DOHH2 (cell line): ENCODE data around the gene RPN1.

Experiments used
- H3F3A ChIP-seq: fragments of 200-600 bp; sonication (generic), shearing (Covaris generic); 2 replicates; pipeline ENCODE4 v1.6.0; 2016; ENCODE audit warnings: antibody characterized with exemption, mild to moderate bottlenecking; ENCODE audit not compliant: control insufficient read depth, insufficient read depth
- H3K27ac ChIP-seq: fragments of 200-600 bp; sonication (generic); 2 replicates; pipeline ENCODE4 v1.5.1; 2014; ENCODE audit warnings: low read depth, mild to moderate bottlenecking, low read length, moderate library complexity
- H3K27me3 ChIP-seq: fragments of 200-600 bp; sonication (generic); 2 replicates; pipeline ENCODE4 v1.6.1; 2014; ENCODE audit warnings: mild to moderate bottlenecking, low read length, mixed read lengths; ENCODE audit not compliant: control insufficient read depth
- H3K36me3 ChIP-seq: fragments of 200-600 bp; sonication (generic); 2 replicates; pipeline ENCODE4 v1.6.1; 2014; ENCODE audit warnings: mild to moderate bottlenecking, low read length, moderate library complexity, mixed read lengths; ENCODE audit not compliant: control insufficient read depth
- H3K4me1 ChIP-seq: fragments of 200-600 bp; sonication (generic); 2 replicates; pipeline ENCODE4 v1.6.1; 2014; ENCODE audit warnings: mild to moderate bottlenecking, low read length, mixed read lengths; ENCODE audit not compliant: control insufficient read depth
- H3K4me2 ChIP-seq: fragments of 200-600 bp; sonication (generic); 2 replicates; pipeline ENCODE4 v1.6.0; 2014; ENCODE audit warnings: mild to moderate bottlenecking, low read length, moderate library complexity
- H3K4me3 ChIP-seq: fragments of 200-600 bp; sonication (generic); 2 replicates; pipeline ENCODE4 v1.5.1; 2014; ENCODE audit warnings: mild to moderate bottlenecking, low read length, mixed read lengths
- H3K79me2 ChIP-seq: fragments of 200-600 bp; sonication (generic); 2 replicates; pipeline ENCODE4 v1.6.1; 2014; ENCODE audit warnings: mild to moderate bottlenecking, low read length, mixed read lengths; ENCODE audit not compliant: control insufficient read depth
- H3K9me2 ChIP-seq: fragments of 200-600 bp; sonication (generic); replicated peaks from 2 replicates; pipeline ENCODE4 v1.6.1; 2014; ENCODE audit warnings: mild to moderate bottlenecking, low read length, mixed read lengths; ENCODE audit not compliant: control insufficient read depth
- H3K9me3 ChIP-seq: fragments of 200-600 bp; sonication (generic); 2 replicates; pipeline ENCODE4 v1.6.1; 2014; ENCODE audit warnings: antibody characterized with exemption, low read length, mixed read lengths; ENCODE audit not compliant: control insufficient read depth, insufficient read depth
- H4K20me1 ChIP-seq: fragments of 200-600 bp; sonication (generic); 2 replicates; pipeline ENCODE4 v1.6.0; 2014; ENCODE audit warnings: low read depth, mild to moderate bottlenecking, antibody characterized with exemption, low read length, moderate library complexity; ENCODE audit not compliant: control insufficient read depth, insufficient read depth
- EZH2phosphoT487 ChIP-seq: fragments of 200-600 bp; sonication (generic); IDR thresholded peaks from 2 replicates; pipeline ENCODE4 v1.6.1; 2017; ENCODE audit warnings: borderline replicate concordance, mild to moderate bottlenecking, antibody characterized with exemption, low read length, moderate library complexity, mixed read lengths
- TF ChIP-seq, protein P1 (sequence below): fragments of 200-600 bp; sonication (generic); IDR thresholded peaks from one replicate; pipeline ENCODE4 v1.5.1; 2014; ENCODE audit warnings: antibody characterized with exemption, mild to moderate bottlenecking, low read depth, low read length; ENCODE audit not compliant: poor library complexity, severe bottlenecking

Gene RPN1

DNA sequence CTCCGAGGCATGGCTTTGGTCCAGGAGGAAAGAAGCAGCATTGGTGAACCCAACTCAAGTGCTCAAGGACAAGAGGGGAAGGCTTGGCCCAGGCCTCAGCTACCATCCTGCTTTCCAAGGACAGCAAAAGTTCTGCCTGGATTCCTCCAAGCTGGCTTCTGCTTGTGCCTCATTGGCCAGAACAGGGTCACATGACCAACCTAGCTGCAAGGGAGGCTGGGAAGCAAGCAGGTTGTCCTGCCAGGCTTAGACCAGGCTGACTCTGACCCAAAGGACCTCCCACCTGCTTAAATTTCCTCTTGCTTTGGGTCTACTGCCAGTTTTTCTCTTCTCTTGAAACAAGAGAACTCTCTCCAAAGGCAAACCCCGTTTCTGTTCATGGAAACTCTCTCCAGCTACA, 70.7 kb downstream of the RPN1 start:
- no peak for TF ChIP-seq EZH2phosphoT487
- TF ChIP-seq, protein P1, sequence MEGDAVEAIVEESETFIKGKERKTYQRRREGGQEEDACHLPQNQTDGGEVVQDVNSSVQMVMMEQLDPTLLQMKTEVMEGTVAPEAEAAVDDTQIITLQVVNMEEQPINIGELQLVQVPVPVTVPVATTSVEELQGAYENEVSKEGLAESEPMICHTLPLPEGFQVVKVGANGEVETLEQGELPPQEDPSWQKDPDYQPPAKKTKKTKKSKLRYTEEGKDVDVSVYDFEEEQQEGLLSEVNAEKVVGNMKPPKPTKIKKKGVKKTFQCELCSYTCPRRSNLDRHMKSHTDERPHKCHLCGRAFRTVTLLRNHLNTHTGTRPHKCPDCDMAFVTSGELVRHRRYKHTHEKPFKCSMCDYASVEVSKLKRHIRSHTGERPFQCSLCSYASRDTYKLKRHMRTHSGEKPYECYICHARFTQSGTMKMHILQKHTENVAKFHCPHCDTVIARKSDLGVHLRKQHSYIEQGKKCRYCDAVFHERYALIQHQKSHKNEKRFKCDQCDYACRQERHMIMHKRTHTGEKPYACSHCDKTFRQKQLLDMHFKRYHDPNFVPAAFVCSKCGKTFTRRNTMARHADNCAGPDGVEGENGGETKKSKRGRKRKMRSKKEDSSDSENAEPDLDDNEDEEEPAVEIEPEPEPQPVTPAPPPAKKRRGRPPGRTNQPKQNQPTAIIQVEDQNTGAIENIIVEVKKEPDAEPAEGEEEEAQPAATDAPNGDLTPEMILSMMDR, result no peak

DNA sequence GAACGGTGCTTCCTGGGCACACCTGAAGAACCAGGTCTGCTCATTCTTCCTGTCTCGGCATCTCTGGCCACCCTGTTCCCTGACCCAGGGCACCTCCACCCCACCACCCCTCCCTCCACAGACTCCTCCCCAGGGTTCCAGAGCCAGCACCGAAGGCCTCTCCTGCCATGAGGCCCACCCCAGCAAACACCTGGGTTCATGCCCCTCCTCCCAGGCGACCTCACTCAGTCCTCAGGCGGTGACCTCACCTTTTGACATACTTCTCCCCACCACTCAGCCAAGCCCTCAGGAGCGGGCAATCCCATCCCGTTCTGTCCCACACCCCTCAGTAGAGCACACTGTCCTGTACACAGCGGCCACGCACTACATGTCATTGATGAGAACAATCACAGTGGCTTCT, 72.3 kb downstream of the RPN1 start:
- Histone ChIP-seq H3K36me3 (no peaks in the 10 kb centered on the region), H3K27me3 (no peaks in the 10 kb centered on the region), H3K4me2 (no peak overlapping the region), H3K9me3 (0 out of 2 replicates have a peak, but pooled peaks cover 3% of the 10 kb centered on the region), H3K4me1 (no peaks in the 10 kb centered on the region), H3K9me2 (no peaks in the 10 kb centered on the region), H3K79me2 (no peaks in the 10 kb centered on the region), H3K4me3 (no peak overlapping the region), H3K27ac (no peak overlapping the region), H3F3A (no peaks in the 10 kb centered on the region), H4K20me1 (no peaks in the 10 kb centered on the region)
- TF ChIP-seq, protein P1, result no peak
- no peak for TF ChIP-seq EZH2phosphoT487

More for the DNA sequence above, 70.7 kb downstream of the RPN1 start:
- Histone ChIP-seq H3K27me3 (no peaks in the 10 kb centered on the region), H3K79me2 (no peaks in the 10 kb centered on the region), H3K36me3 (no peaks in the 10 kb centered on the region), H3K4me2 (no peak overlapping the region), H4K20me1 (no peaks in the 10 kb centered on the region), H3K4me1 (no peaks in the 10 kb centered on the region), H3F3A (no peaks in the 10 kb centered on the region), H3K9me3 (0 out of 2 replicates have a peak, but pooled peaks cover 3% of the 10 kb centered on the region), H3K9me2 (no peaks in the 10 kb centered on the region), H3K27ac (no peak overlapping the region), H3K4me3 (no peak overlapping the region)

DNA sequence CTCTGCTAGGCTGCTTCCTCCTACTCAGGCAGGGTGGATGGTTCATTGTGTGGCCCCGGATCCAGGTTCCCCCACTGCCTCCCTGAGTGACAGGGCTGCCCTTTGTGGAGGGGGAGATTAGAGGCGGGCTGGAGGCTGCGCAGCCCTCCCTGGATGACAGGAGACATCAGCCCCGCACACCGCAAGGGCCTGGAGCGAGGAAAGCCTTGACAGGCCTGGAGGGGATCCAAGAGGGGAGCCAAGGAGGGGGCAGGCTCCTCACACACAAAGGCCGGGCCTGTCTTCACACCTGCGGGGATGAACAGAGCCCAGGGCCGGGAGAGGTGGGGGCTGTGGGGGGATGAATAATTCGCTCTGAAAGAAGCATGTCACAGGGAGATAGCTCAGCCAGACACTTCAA, 72.9 kb downstream of the RPN1 start:
- H3F3A ChIP-seq, result no peaks in the 10 kb centered on the region
- no peaks in the 10 kb centered on the region for H3K9me2 ChIP-seq
- no peaks in the 10 kb centered on the region for H3K79me2 ChIP-seq
- no peak overlapping the region for H3K27ac ChIP-seq
- TF ChIP-seq, protein P1, result no peak
- TF ChIP-seq EZH2phosphoT487, result no peak
- no peaks in the 10 kb centered on the region for H3K36me3 ChIP-seq
- H3K4me3 ChIP-seq, result no peak overlapping the region
- 0 out of 2 replicates have a peak, but pooled peaks cover 3% of the 10 kb centered on the region for H3K9me3 ChIP-seq
- H3K4me2 ChIP-seq, result no peak overlapping the region
- no peaks in the 10 kb centered on the region for H3K27me3 ChIP-seq
- no peaks in the 10 kb centered on the region for H4K20me1 ChIP-seq
- no peaks in the 10 kb centered on the region for H3K4me1 ChIP-seq

DNA sequence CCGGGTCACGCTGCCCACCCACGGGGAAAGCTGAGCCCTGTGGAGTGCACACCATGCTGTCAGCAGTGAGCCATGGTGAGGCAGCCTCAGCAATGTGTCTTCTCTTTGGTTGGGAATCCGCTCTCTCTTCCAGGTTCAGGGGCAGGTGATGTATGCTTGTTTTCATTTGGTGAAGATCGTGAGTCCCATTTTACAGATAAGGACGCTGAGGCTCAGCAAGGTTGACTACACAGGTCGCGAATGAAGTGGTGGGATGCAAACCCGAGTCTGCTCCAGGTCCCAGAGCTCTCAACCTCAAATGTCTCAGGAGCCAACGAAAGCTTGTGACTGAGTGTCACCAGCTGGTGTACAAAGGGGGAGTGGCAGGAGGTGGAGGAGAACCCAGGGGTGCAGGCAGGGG, 74.3 kb downstream of the RPN1 start:
- H3K79me2 ChIP-seq, result no peaks in the 10 kb centered on the region
- H3K4me2 ChIP-seq, result no peak overlapping the region
- no peaks in the 10 kb centered on the region for H3F3A ChIP-seq
- no peak overlapping the region for H3K4me3 ChIP-seq
- H3K9me3 ChIP-seq, result 0 out of 2 replicates have a peak, but pooled peaks cover 3% of the 10 kb centered on the region
- no peaks in the 10 kb centered on the region for H3K36me3 ChIP-seq
- H3K4me1 ChIP-seq, result no peaks in the 10 kb centered on the region
- H4K20me1 ChIP-seq, result no peaks in the 10 kb centered on the region
- no peak for TF ChIP-seq EZH2phosphoT487
- TF ChIP-seq, protein P1, result no peak
- H3K9me2 ChIP-seq, result no peaks in the 10 kb centered on the region
- 0 out of 2 replicates have a peak, but pooled peaks cover 3% of the 10 kb centered on the region for H3K27me3 ChIP-seq
- H3K27ac ChIP-seq, result no peak overlapping the region
